HEK293 (cell line): Measurements from ENCODE around the gene PREB.

Experiments
- CTCF ChIA-PET: fragments of 350-600 bp; formaldehyde crosslinking; extraction: SDS; loops from one replicate; lab custom pipeline; 2021; ENCODE audit warnings: antibody characterized with exemption; lab: Yijun Ruan, JAX
- POLR2A ChIA-PET: fragments of 300-600 bp; formaldehyde crosslinking; extraction: SDS; loops from one replicate; lab custom pipeline; 2020; ENCODE audit warnings: antibody characterized with exemption, inconsistent platforms; lab: Yijun Ruan, JAX
- H3K27ac ChIP-seq: fragments of 200-500 bp; sonication (Bioruptor generic); 2 replicates; pipeline ENCODE4 v1.5.1; 2014; ENCODE audit warnings: low read depth, low read length, control low read depth, inconsistent platforms; ENCODE audit errors: extremely low read depth
- H3K36me3 ChIP-seq, 2 experiments: fragments of 200-500 bp in 1 of 2; sonication (Bioruptor generic) in 1 of 2; 1 replicate in 1 of 2; 2 replicates in 1 of 2; pipeline ENCODE4 v1.5.1; 2014 to 2017; ENCODE audit warnings: inconsistent platforms in 2 of 2, low read length in 2 of 2; ENCODE audit not compliant: control insufficient read depth in 2 of 2, insufficient read depth in 1 of 2
- H3K4me1 ChIP-seq: fragments of 200-500 bp; sonication (Bioruptor generic); 2 replicates; pipeline ENCODE4 v1.5.1; 2014; ENCODE audit warnings: mild to moderate bottlenecking, low read length, inconsistent platforms; ENCODE audit not compliant: control insufficient read depth, insufficient read depth
- H3K4me3 ChIP-seq: 2 replicates; pipeline ENCODE4 v1.5.1; 2011; ENCODE audit warnings: low read depth, mild to moderate bottlenecking, control low read depth, low read length, moderate library complexity
- H3K9me3 ChIP-seq: fragments of 200-500 bp; sonication (Bioruptor generic); 2 replicates; pipeline ENCODE4 v1.5.1; 2014; ENCODE audit warnings: low read depth, low read length, inconsistent platforms; ENCODE audit not compliant: control insufficient read depth, insufficient read depth
- FEZF1 ChIP-seq: fragments of 450-650 bp; formaldehyde crosslinking; IDR thresholded peaks from 2 replicates; pipeline ENCODE4 v1.5.1; 2016; ENCODE audit warnings: missing biosample characterization, missing genetic modification characterization
- GLIS1 ChIP-seq: fragments of 450-650 bp; formaldehyde crosslinking; IDR thresholded peaks from 2 replicates; pipeline ENCODE4 v1.5.1; 2016; ENCODE audit warnings: missing biosample characterization, missing genetic modification characterization
- GLIS2 ChIP-seq: fragments of 450-650 bp; formaldehyde crosslinking; IDR thresholded peaks from 2 replicates; pipeline ENCODE4 v1.5.1; 2016; ENCODE audit warnings: missing biosample characterization, missing genetic modification characterization
- HOXD13 ChIP-seq: sonication (generic); formaldehyde crosslinking; IDR thresholded peaks from 2 replicates; pipeline ENCODE4 v1.8.0; 2022; ENCODE audit warnings: missing genetic modification reagents, borderline replicate concordance
- KLF7 ChIP-seq: fragments of 450-650 bp; formaldehyde crosslinking; IDR thresholded peaks from 2 replicates; pipeline ENCODE4 v1.5.1; 2016; ENCODE audit warnings: missing biosample characterization, missing genetic modification characterization, borderline replicate concordance
- SCRT1 ChIP-seq: fragments of 450-650 bp; formaldehyde crosslinking; IDR thresholded peaks from 2 replicates; pipeline ENCODE4 v1.5.1; 2016; ENCODE audit warnings: missing biosample characterization, missing genetic modification characterization, borderline replicate concordance
- TCF7L2 ChIP-seq: IDR thresholded peaks from 2 replicates; pipeline ENCODE4 v1.6.1; 2011; ENCODE audit warnings: low read depth, mild to moderate bottlenecking, inconsistent platforms, low read length, moderate library complexity, borderline replicate concordance
- ZBTB48 ChIP-seq: fragments of 450-650 bp; formaldehyde crosslinking; IDR thresholded peaks from 2 replicates; pipeline ENCODE4 v1.5.1; 2016; ENCODE audit warnings: missing biosample characterization, missing genetic modification characterization
- ZNF132 ChIP-seq: fragments of 450-650 bp; formaldehyde crosslinking; IDR thresholded peaks from 2 replicates; pipeline ENCODE4 v1.5.1; 2017; ENCODE audit warnings: missing biosample characterization, missing genetic modification characterization, borderline replicate concordance
- ZNF138 ChIP-seq: fragments of 450-650 bp; formaldehyde crosslinking; IDR thresholded peaks from 2 replicates; pipeline ENCODE4 v1.5.1; 2016; ENCODE audit warnings: missing biosample characterization, missing genetic modification characterization, borderline replicate concordance
- ZNF140 ChIP-seq: fragments of 450-650 bp; formaldehyde crosslinking; IDR thresholded peaks from 2 replicates; pipeline ENCODE4 v1.5.1; 2016; ENCODE audit warnings: missing biosample characterization, missing genetic modification characterization
- ZNF221 ChIP-seq: fragments of 450-650 bp; formaldehyde crosslinking; IDR thresholded peaks from 2 replicates; pipeline ENCODE4 v1.5.1; 2017; ENCODE audit warnings: missing biosample characterization, missing genetic modification characterization, borderline replicate concordance
- ZNF223 ChIP-seq: fragments of 450-650 bp; formaldehyde crosslinking; IDR thresholded peaks from 2 replicates; pipeline ENCODE4 v1.5.1; 2016; ENCODE audit warnings: missing biosample characterization, missing genetic modification characterization
- ZNF24 ChIP-seq: fragments of 450-650 bp; formaldehyde crosslinking; IDR thresholded peaks from 2 replicates; pipeline ENCODE4 v1.5.1; 2016; ENCODE audit warnings: missing biosample characterization, missing genetic modification characterization
- ZNF398 ChIP-seq: fragments of 450-650 bp; formaldehyde crosslinking; IDR thresholded peaks from 2 replicates; pipeline ENCODE4 v1.5.1; 2017; ENCODE audit warnings: missing biosample characterization, missing genetic modification characterization
- ZNF404 ChIP-seq: fragments of 450-650 bp; formaldehyde crosslinking; IDR thresholded peaks from 2 replicates; pipeline ENCODE4 v1.5.1; 2017; ENCODE audit warnings: missing biosample characterization, missing genetic modification characterization
- ZNF521 ChIP-seq: fragments of 450-650 bp; formaldehyde crosslinking; IDR thresholded peaks from 2 replicates; pipeline ENCODE4 v1.5.1; 2017; ENCODE audit warnings: missing biosample characterization, mild to moderate bottlenecking, missing genetic modification characterization
- ZNF624 ChIP-seq: fragments of 450-650 bp; formaldehyde crosslinking; IDR thresholded peaks from 2 replicates; pipeline ENCODE4 v1.5.1; 2017; ENCODE audit warnings: missing biosample characterization, missing genetic modification characterization
- ZNF692 ChIP-seq: fragments of 450-650 bp; formaldehyde crosslinking; IDR thresholded peaks from 2 replicates; pipeline ENCODE4 v1.5.1; 2016; ENCODE audit warnings: missing biosample characterization, missing genetic modification characterization

Gene PREB

DNA sequence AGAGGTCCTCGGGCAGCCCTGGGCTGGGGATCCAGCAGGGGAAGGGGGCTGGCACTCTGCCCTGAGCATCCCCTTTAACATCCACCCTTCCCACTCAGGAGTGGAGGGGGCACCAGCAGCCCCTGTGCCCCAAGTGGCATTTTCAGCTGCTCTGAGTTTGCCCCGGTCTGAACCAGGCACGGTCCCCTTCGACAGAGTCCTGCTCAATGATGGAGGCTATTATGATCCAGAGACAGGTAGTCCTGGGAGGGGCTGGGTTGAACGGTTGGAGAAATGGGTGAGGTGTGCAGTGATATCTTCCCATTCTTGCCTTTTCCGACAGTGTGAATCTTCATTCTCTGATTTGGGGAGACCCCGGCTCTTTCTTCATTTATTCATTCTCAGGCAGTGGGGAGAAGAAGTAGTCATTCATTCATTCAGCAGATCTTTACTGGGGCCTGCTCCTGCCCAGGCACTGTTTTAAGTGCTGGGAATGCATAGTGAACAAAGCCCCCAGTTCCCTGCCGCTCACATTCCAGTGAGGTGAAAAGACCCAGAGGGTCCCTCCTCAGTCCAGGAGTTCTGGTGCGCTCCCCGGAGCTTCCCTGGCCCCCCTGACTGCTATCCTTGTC is 49.3 kb downstream of the PREB start:
- no peak overlapping the region; the same call in 1 of the 2 replicates for H3K27ac ChIP-seq
- H3K4me1 ChIP-seq, result peaks cover 8% of the 10 kb centered on the region
- H3K4me3 ChIP-seq, result no peak overlapping the region
- peaks cover 0 to 7% of the 10 kb centered on the region in 2 experiments; a peak in 1 of 3 replicates for H3K36me3 ChIP-seq
- TF ChIP-seq KLF7 (tag by site-specific recombination) (no peak), ZNF132 (tag by site-specific recombination) (no peak), SCRT1 (no peak), ZNF404 (no peak), FEZF1 (tag by site-specific recombination) (no peak), ZNF221 (no peak), ZNF24 (tag by site-specific recombination) (peak; percentile 53; the same call in 1 of the 2 replicates), ZNF521 (tag by site-specific recombination) (no peak), ZNF692 (no peak), ZNF223 (no peak), GLIS1 (peak; percentile 83; the same call in 1 of the 2 replicates), ZNF140 (tag by site-specific recombination) (no peak), ZNF138 (tag by site-specific recombination) (no peak), ZNF624 (tag by site-specific recombination) (no peak), ZNF398 (no peak), TCF7L2 (no peak)
- TF ChIP-seq, all 188 proteins: peak for 2
- no peaks in the 10 kb centered on the region for H3K9me3 ChIP-seq
- POLR2A ChIA-PET, result interaction anchor here (0.8 to 1.5 kb wide), 3 partner anchors 11 to 35 kb away, joined by 3 to 5 read pairs (median 4); partner anchors contain the start of gene OST4
- CTCF ChIA-PET, result interaction anchor here (0.7 to 3.3 kb wide), 6 partner anchors 8 to 133 kb away, joined by 3 to 44 read pairs (median 4); no protein-coding TSS in a partner anchor

GRCh38 chr2:27084297-27085061 is 50.0 kb downstream of the PREB start:
- CTCF ChIA-PET, result interaction anchor here (0.7 to 2.9 kb wide), 6 partner anchors 9 to 196 kb away, joined by 3 to 11 read pairs (median 3); no protein-coding TSS in a partner anchor
- Histone ChIP-seq H3K27ac (no peak overlapping the region), H3K9me3 (no peaks in the 10 kb centered on the region), H3K4me1 (peaks cover 8% of the 10 kb centered on the region), H3K36me3 (peaks cover 0 to 7% of the 10 kb centered on the region in 2 experiments; a peak in 1 of 3 replicates), H3K4me3 (no peak overlapping the region)
- POLR2A ChIA-PET, result interaction anchor here (0.6 to 4.1 kb wide), 3 partner anchors 12 to 68 kb away, joined by 4 to 45 read pairs (median 7); partner anchors contain the start of gene OST4
- TF ChIP-seq TCF7L2 (no peak), GLIS2 (tag by site-specific recombination) (peak; percentile 42; the same call in 1 of the 2 replicates), ZBTB48 (tag by site-specific recombination) (peak; percentile 19; the same call in 1 of the 2 replicates), HOXD13 (CRISPR knock-in tag) (no peak)
- TF ChIP-seq, all 188 proteins: peak for 2
